GM23248 (cell line): ENCODE data around the gene PLD4. TPM values are rescaled to one million over a fixed set of nuclear protein-coding genes. Genes with fewer than 3 reads are reported as not detected.

Experiments
- DNase-seq: peaks from one replicate; pipeline ENCODE4 v3.0.0-alpha.2; 2015
- H2AFZ ChIP-seq: fragments of 200-600 bp; sonication (generic); 2 replicates; pipeline ENCODE4 v1.6.1; 2016; ENCODE audit warnings: antibody characterized with exemption
- H3F3A ChIP-seq: fragments of 200-600 bp; sonication (generic); 2 replicates; pipeline ENCODE4 v1.6.1; 2016; ENCODE audit warnings: mild to moderate bottlenecking, antibody characterized with exemption, mixed run types; ENCODE audit not compliant: insufficient read depth
- H3K27ac ChIP-seq: fragments of 200-600 bp; sonication (generic); 2 replicates; pipeline ENCODE4 v1.5.1; 2016; ENCODE audit warnings: mild to moderate bottlenecking
- H3K27me3 ChIP-seq: fragments of 200-600 bp; sonication (generic); replicated peaks from 2 replicates; pipeline ENCODE4 v1.6.1; 2016; ENCODE audit warnings: mild to moderate bottlenecking; ENCODE audit not compliant: insufficient read depth
- H3K36me3 ChIP-seq: fragments of 200-600 bp; sonication (generic); 2 replicates; pipeline ENCODE4 v1.6.1; 2016; ENCODE audit warnings: low read depth, mild to moderate bottlenecking
- H3K4me1 ChIP-seq: fragments of 200-600 bp; sonication (generic); 2 replicates; pipeline ENCODE4 v1.6.1; 2016; ENCODE audit warnings: mild to moderate bottlenecking; ENCODE audit not compliant: insufficient read depth
- H3K4me2 ChIP-seq: fragments of 200-600 bp; sonication (generic); one replicate; pipeline ENCODE4 v1.6.1; 2016; ENCODE audit warnings: mild to moderate bottlenecking; ENCODE audit not compliant: unreplicated experiment
- H3K4me3 ChIP-seq: fragments of 200-600 bp; sonication (generic); 2 replicates; pipeline ENCODE4 v1.5.1; 2016; ENCODE audit warnings: mild to moderate bottlenecking
- H3K79me2 ChIP-seq: fragments of 200-600 bp; sonication (generic); 2 replicates; pipeline ENCODE4 v1.6.1; 2016; ENCODE audit warnings: mild to moderate bottlenecking; ENCODE audit not compliant: insufficient read depth
- H3K9ac ChIP-seq: fragments of 200-600 bp; sonication (generic); 2 replicates; pipeline ENCODE4 v1.6.1; 2016; ENCODE audit warnings: mild to moderate bottlenecking
- H3K9me2 ChIP-seq: fragments of 200-600 bp; sonication (generic); 2 replicates; pipeline ENCODE4 v1.6.1; 2016; ENCODE audit warnings: mixed run types, mild to moderate bottlenecking, moderate library complexity; ENCODE audit not compliant: insufficient read depth
- H3K9me3 ChIP-seq: fragments of 200-600 bp; sonication (generic); one replicate; pipeline ENCODE4 v1.6.1; 2017; ENCODE audit warnings: low read depth
- H4K20me1 ChIP-seq: fragments of 200-600 bp; sonication (generic); 2 replicates; pipeline ENCODE4 v1.6.0; 2016; ENCODE audit not compliant: insufficient read depth
- EZH2 ChIP-seq: fragments of 200-600 bp; sonication (generic); IDR thresholded peaks from 2 replicates; pipeline ENCODE4 v1.6.1; 2018; ENCODE audit warnings: antibody characterized with exemption, mild to moderate bottlenecking; ENCODE audit not compliant: insufficient read depth, poor library complexity, severe bottlenecking
- EZH2phosphoT487 ChIP-seq: fragments of 200-600 bp; sonication (generic); IDR thresholded peaks from 2 replicates; pipeline ENCODE4 v1.6.1; 2018; ENCODE audit warnings: antibody characterized with exemption, moderate library complexity, mild to moderate bottlenecking, low read depth; ENCODE audit not compliant: insufficient read depth
- WGBS, 2 experiments: methylation state at CpG; one replicate each; pipeline ENCODE4 v1.1.6; 2015 to 2017; ENCODE audit warnings: low lambda C conversion rate in 2 of 2, low coverage in 1 of 2; ENCODE audit errors: missing lambda C conversion rate in 2 of 2; 5-methylcytosine and 5-hydroxymethylcytosine counted together
- in situ Hi-C: fragments of 300-500 bp; cut with MboI; formaldehyde crosslinking; loops from 2 replicates; pipeline ENCODE4 v1.15.0; 2020
- polyA plus RNA-seq: library from polyadenylated mRNA; unstranded; fragments of >200 nt; fragmentation: Nextera tagmentation; extraction: Ambion mirVana; gene quantifications from 2 replicates; pipeline ENCODE4 v1.2.1, GENCODE V29; 2016
- total RNA-seq: library from RNA; depleted of rRNA; stranded (reverse); fragments of >200 nt; shearing (Covaris generic); gene quantifications from 2 replicates; pipeline ENCODE4 v1.2.3, GENCODE V29; 2014

PLD4 gene
- total and polyA plus RNA-seq, 2 experiments from 2014 or later, result not detected

DNA sequence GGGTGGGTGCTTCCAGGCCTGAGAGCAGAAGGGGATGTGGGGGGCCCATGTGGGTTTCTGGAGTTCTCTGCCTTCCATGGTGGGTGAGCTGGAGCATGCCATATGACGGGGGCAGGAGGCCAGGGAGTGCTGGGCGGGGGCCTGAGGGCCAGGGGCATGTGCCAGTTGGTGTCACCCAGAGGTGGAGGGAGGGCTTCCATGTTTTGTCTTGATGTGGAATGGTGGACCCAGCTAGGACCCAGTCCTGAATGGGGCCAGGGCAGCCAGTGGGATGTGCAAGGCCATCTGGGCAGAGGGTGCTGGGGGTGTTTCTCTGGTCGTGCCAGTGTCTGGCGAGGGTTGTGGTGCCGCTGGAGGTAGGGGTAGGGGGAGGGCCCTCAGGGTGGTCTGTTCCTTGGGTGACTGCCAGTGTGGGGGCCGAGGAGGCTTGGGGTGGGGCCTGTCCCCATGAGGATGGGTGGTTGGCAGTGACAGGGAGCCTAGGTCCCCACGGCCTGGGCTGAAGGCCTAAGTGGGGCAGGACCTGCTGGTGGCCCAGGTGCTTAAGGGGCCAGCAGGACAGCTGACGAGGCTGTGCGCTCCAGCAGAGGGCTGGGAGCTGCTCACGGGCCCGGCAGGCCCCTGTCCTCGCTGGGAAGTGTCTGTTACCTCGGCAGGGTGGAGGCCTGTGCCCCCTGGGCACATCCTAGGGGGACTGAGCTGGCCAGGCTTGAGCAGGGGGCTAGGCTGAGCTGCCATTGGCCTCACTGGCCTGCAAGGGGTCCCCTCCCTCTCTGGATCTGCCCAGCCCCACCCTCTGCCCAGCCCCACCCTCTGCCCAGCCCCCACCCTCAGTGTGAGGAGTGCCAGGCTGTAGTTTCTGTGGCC, 32.8 kb upstream of the PLD4 start:
- Histone ChIP-seq H3K9me3 (no peaks in the 10 kb centered on the region), H3F3A (no peaks in the 10 kb centered on the region), H3K9ac (no peak overlapping the region), H3K4me1 (no peaks in the 10 kb centered on the region), H3K27ac (no peak overlapping the region), H3K79me2 (no peaks in the 10 kb centered on the region), H3K4me2 (no peak overlapping the region), H3K9me2 (no peaks in the 10 kb centered on the region), H4K20me1 (no peaks in the 10 kb centered on the region), H3K36me3 (no peaks in the 10 kb centered on the region; the same call in 1 of the 2 replicates), H2AFZ (no peak overlapping the region), H3K27me3 (no peaks in the 10 kb centered on the region), H3K4me3 (no peak overlapping the region)
- TF ChIP-seq EZH2phosphoT487, result no peak
- TF ChIP-seq EZH2, result no peak
- DNase-seq, result no peak
- in situ Hi-C loops, result no loop called here
- 60 to 64% methylated on average over 8 to 13 of the region's 13 CpGs for WGBS, 2 experiments

DNA sequence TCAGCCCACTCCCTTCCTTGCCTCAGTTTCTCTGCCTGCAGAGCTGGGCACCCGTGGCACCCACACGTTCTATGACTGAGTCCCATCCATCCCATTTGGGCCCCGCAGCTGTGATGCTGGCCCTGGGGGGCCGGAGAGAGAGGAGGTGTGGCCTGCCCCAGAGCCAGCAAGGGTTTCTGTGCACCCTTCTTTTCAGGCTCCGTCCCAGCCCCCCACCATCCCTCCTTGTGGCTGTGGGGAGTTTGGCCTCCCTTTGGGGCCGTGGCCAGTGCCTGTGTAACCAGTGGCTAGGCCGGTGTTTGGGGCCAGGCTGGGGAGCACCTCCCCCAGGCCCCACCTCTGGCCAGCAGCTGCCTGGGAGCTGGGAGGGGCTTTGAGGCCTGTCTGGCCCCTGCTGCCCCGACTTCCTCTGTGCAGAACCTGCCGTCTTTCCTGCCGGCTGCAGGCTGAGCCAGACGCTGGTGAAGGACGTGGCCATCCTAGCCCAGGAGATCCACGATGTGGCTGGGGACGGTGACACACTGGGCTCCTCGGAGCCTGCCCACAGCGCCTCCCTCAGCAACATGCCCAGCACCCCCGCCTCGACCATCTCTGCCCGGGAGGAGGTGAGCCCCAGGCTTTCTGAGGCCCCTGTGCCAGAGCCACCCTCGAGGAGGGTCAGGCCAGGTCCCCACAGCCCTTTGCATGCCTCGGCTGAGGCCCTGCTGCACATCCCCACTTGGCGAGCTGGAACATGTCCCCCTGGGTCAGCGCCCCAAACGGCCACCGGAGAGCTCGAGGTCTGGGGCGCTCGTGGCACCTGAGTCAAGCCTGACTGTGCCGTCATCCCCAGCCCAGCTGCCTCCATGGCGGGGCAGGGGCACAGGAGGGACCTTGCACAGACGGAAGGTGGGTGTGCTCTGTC, 31.9 kb upstream of the PLD4 start:
- H3K9me2 ChIP-seq, result no peaks in the 10 kb centered on the region
- no peaks in the 10 kb centered on the region for H3F3A ChIP-seq
- no peaks in the 10 kb centered on the region for H3K4me1 ChIP-seq
- no peak overlapping the region for H3K9ac ChIP-seq
- no peaks in the 10 kb centered on the region for H3K27me3 ChIP-seq
- no peaks in the 10 kb centered on the region for H3K9me3 ChIP-seq
- no peak overlapping the region for H3K27ac ChIP-seq
- in situ Hi-C loops, result no loop called here
- no peak overlapping the region for H3K4me3 ChIP-seq
- WGBS, 2 experiments, result 78 to 79% methylated on average over 21 to 29 of the region's 31 CpGs
- H4K20me1 ChIP-seq, result no peaks in the 10 kb centered on the region
- H2AFZ ChIP-seq, result no peak overlapping the region
- no peaks in the 10 kb centered on the region; the same call in 1 of the 2 replicates for H3K36me3 ChIP-seq
- TF ChIP-seq EZH2phosphoT487 (no peak), EZH2 (no peak)
- H3K79me2 ChIP-seq, result no peaks in the 10 kb centered on the region
- no peak for DNase-seq
- no peak overlapping the region for H3K4me2 ChIP-seq

GRCh38 chr14:104893435-104894207, 31.1 kb upstream of the PLD4 start:
- Histone ChIP-seq H3K79me2 (no peaks in the 10 kb centered on the region), H3K9me2 (no peaks in the 10 kb centered on the region), H3K4me1 (no peaks in the 10 kb centered on the region), H3K4me2 (no peak overlapping the region), H3F3A (no peaks in the 10 kb centered on the region), H4K20me1 (no peaks in the 10 kb centered on the region), H2AFZ (no peak overlapping the region), H3K9ac (no peak overlapping the region), H3K27me3 (no peaks in the 10 kb centered on the region), H3K4me3 (no peak overlapping the region), H3K36me3 (no peaks in the 10 kb centered on the region; the same call in 1 of the 2 replicates), H3K9me3 (no peaks in the 10 kb centered on the region), H3K27ac (no peak overlapping the region)
- no peak for TF ChIP-seq EZH2
- TF ChIP-seq EZH2phosphoT487, result no peak
- in situ Hi-C loops, result no loop called here
- no peak for DNase-seq
- 67 to 73% methylated on average over 30 to 37 of the region's 39 CpGs for WGBS, 2 experiments
